Liver (tissue), 9 donors: ENCODE measurements around the gene HEG1. TPM values are rescaled to one million over a fixed set of nuclear protein-coding genes. Genes with fewer than 3 reads are reported as not detected.
"Not testable (repeated sequence)": the region's sequence is repeated elsewhere in the genome, so short reads cannot be mapped to it uniquely, and the experiment has no call there.

Experiments
- DNase-seq: peaks from one replicate; pipeline ENCODE4 v3.0.0-alpha.2; 2017; ENCODE audit warnings: low spot score
- H3K27ac ChIP-seq, 2 donors: one replicate each; pipeline ENCODE4 v1.7.0; 2013; ENCODE audit warnings: inconsistent platforms in 2 of 2, low read length in 2 of 2, control low read depth in 1 of 2, low read depth in 1 of 2, mild to moderate bottlenecking in 1 of 2
- H3K27me3 ChIP-seq, 4 donors: one replicate each; pipeline versions ENCODE4 v1.6.1 to v1.7.0; 2013; ENCODE audit warnings: low read length in 3 of 4, inconsistent platforms in 1 of 4, mild to moderate bottlenecking in 1 of 4, moderate library complexity in 1 of 4; ENCODE audit not compliant: control insufficient read depth in 4 of 4, insufficient read depth in 4 of 4
- H3K36me3 ChIP-seq, 4 donors: one replicate each; pipeline versions ENCODE4 v1.6.1 to v1.7.0; 2013; ENCODE audit warnings: low read length in 3 of 4, mild to moderate bottlenecking in 3 of 4, low read depth in 1 of 4, moderate library complexity in 1 of 4; ENCODE audit not compliant: control insufficient read depth in 4 of 4, insufficient read depth in 3 of 4
- H3K4me1 ChIP-seq, 4 donors: one replicate each; pipeline versions ENCODE4 v1.6.1 to v1.7.0; 2013; ENCODE audit warnings: low read length in 3 of 4, mild to moderate bottlenecking in 3 of 4, moderate library complexity in 1 of 4; ENCODE audit not compliant: control insufficient read depth in 4 of 4, insufficient read depth in 4 of 4
- H3K4me3 ChIP-seq, 3 donors: one replicate each; pipeline versions ENCODE4 v1.6.1 to v1.7.0; 2013; ENCODE audit warnings: low read length in 3 of 3, control low read depth in 1 of 3, low read depth in 1 of 3, mild to moderate bottlenecking in 1 of 3
- H3K9ac ChIP-seq, 2 donors: one replicate each; pipeline ENCODE4 v1.7.0; 2013; ENCODE audit warnings: low read length in 2 of 2, mild to moderate bottlenecking in 2 of 2, moderate library complexity in 2 of 2, control low read depth in 1 of 2, low read depth in 1 of 2
- H3K9me3 ChIP-seq, 4 donors: one replicate each; pipeline versions ENCODE4 v1.6.1 to v1.7.0; 2013; ENCODE audit warnings: low read length in 3 of 4; ENCODE audit not compliant: control insufficient read depth in 4 of 4
- EGR1 ChIP-seq, 2 donors: IDR thresholded peaks; 2 replicates each; pipeline ENCODE4 v1.6.1; 2016 to 2018; ENCODE audit warnings: antibody characterized with exemption in 2 of 2, low read depth in 2 of 2
- FOXA2 ChIP-seq: IDR thresholded peaks from 2 replicates; pipeline ENCODE4 v1.6.1; 2016; ENCODE audit warnings: antibody characterized with exemption
- HNF4G ChIP-seq: IDR thresholded peaks from 2 replicates; pipeline ENCODE4 v1.6.1; 2016; ENCODE audit warnings: antibody characterized with exemption
- RAD21 ChIP-seq, 2 donors: IDR thresholded peaks; 2 replicates each; pipeline ENCODE4 v1.6.1; 2016; ENCODE audit warnings: antibody characterized with exemption in 2 of 2, mild to moderate bottlenecking in 2 of 2
- RXRA ChIP-seq, 2 donors: IDR thresholded peaks; 2 replicates each; pipeline ENCODE4 v1.6.1; 2017 to 2018; ENCODE audit warnings: antibody characterized with exemption in 2 of 2, mild to moderate bottlenecking in 1 of 2
- SP1 ChIP-seq: IDR thresholded peaks from 2 replicates; pipeline ENCODE4 v1.6.1; 2018; ENCODE audit warnings: antibody characterized with exemption, mild to moderate bottlenecking
- TAF1 ChIP-seq: conservative IDR thresholded peaks from 2 replicates; pipeline ENCODE4 v1.6.1; 2016; ENCODE audit warnings: antibody characterized with exemption, mild to moderate bottlenecking
- YY1 ChIP-seq: IDR thresholded peaks from 2 replicates; pipeline ENCODE4 v1.6.1; 2016; ENCODE audit warnings: antibody characterized with exemption, mild to moderate bottlenecking
- WGBS: extraction: QIAGEN DNeasy Blood & Tissue Kit; methylation state at CpG from one replicate; pipeline ENCODE4 v1.1.7; 2013; 5-methylcytosine and 5-hydroxymethylcytosine counted together
- polyA plus RNA-seq, 2 donors: library from polyadenylated mRNA; stranded (reverse) in 1 of 2; unstranded in 1 of 2; fragments of 200-250 nt in 1 of 2; fragments of >200 nt in 1 of 2; fragmentation: Nextera tagmentation in 1 of 2; extraction: Ambion mirVana in 1 of 2; gene quantifications; one replicate each; pipeline versions ENCODE4 v1.2.1 to v1.2.3, GENCODE V29; 2013 to 2015
- total RNA-seq, 2 donors: library from RNA; depleted of rRNA; stranded (reverse); fragments of >200 nt; gene quantifications; one replicate each; pipeline ENCODE4 v1.2.3, GENCODE V29; 2014
- TF ChIP-seq, protein P1 (sequence below): IDR thresholded peaks from 2 replicates; pipeline ENCODE4 v1.6.1; 2016; ENCODE audit warnings: antibody characterized with exemption
- TF ChIP-seq, protein P2 (sequence below): fragments of 150-350 bp; IDR thresholded peaks from 2 replicates; pipeline ENCODE4 v1.5.1; 2017; ENCODE audit warnings: improper control_type of control experiment, low read depth, low read length; ENCODE audit not compliant: missing input control
- TF ChIP-seq, protein P3 (sequence below): IDR thresholded peaks from 2 replicates; pipeline ENCODE4 v1.6.1; 2016; ENCODE audit warnings: antibody characterized with exemption
- TF ChIP-seq, protein P4 (sequence below): IDR thresholded peaks from 2 replicates; pipeline ENCODE4 v1.6.1; 2016; ENCODE audit warnings: antibody characterized with exemption, mild to moderate bottlenecking
- donor health status: healthy.
- donor health status: healthy.
- donor health status: healthy.
- donor health status: healthy.
- donor health status: healthy.

Gene HEG1
- total and polyA plus RNA-seq, 4 donors, result 1.4 to 16.0 (median 5.3) TPM

DNA sequence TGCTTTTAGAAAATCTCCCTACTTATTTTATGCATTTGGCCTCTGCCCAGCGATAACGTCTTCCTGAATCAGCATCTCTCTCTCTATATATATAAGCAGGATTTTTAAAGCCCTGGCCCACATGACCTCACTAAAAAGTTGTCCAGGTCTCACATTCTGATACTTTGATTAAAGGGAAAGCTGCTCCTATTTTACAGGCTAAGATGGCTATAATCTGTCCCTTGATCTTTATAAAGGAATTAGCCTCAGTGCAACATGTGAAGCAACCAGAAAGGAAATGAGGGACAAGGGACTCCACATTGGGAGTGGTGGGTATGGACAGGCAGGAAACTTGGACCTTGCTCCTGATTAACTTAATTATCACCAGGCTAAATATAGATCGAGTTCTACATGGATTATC is 95.7 kb downstream of the HEG1 start:
- Histone ChIP-seq H3K27me3 (no peaks in the 10 kb centered on the region), H3K4me3 (no peak overlapping the region), H3K9ac (no peak overlapping the region), H3K9me3 (no peaks in the 10 kb centered on the region), H3K36me3 (no peaks in the 10 kb centered on the region), H3K4me1 (no peaks in the 10 kb centered on the region), H3K27ac (no peak overlapping the region)
- WGBS, result 67% methylated on average over 3 of the region's 3 CpGs
- TF ChIP-seq YY1 (no peak), RAD21 (IDR thresholded peaks at IDR 0.05) (no peak), RXRA (IDR thresholded peaks at IDR 0.05) (no peak), TAF1 (no peak), SP1 (no peak), HNF4G (no peak), EGR1 (IDR thresholded peaks at IDR 0.05; ENCODE audit: low read depth in 2 of 2) (no peak), FOXA2 (no peak)
- TF ChIP-seq, protein P1, sequence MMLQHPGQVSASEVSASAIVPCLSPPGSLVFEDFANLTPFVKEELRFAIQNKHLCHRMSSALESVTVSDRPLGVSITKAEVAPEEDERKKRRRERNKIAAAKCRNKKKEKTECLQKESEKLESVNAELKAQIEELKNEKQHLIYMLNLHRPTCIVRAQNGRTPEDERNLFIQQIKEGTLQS, result no peak
- TF ChIP-seq, protein P2, sequence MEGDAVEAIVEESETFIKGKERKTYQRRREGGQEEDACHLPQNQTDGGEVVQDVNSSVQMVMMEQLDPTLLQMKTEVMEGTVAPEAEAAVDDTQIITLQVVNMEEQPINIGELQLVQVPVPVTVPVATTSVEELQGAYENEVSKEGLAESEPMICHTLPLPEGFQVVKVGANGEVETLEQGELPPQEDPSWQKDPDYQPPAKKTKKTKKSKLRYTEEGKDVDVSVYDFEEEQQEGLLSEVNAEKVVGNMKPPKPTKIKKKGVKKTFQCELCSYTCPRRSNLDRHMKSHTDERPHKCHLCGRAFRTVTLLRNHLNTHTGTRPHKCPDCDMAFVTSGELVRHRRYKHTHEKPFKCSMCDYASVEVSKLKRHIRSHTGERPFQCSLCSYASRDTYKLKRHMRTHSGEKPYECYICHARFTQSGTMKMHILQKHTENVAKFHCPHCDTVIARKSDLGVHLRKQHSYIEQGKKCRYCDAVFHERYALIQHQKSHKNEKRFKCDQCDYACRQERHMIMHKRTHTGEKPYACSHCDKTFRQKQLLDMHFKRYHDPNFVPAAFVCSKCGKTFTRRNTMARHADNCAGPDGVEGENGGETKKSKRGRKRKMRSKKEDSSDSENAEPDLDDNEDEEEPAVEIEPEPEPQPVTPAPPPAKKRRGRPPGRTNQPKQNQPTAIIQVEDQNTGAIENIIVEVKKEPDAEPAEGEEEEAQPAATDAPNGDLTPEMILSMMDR, result no peak
- TF ChIP-seq, protein P3, sequence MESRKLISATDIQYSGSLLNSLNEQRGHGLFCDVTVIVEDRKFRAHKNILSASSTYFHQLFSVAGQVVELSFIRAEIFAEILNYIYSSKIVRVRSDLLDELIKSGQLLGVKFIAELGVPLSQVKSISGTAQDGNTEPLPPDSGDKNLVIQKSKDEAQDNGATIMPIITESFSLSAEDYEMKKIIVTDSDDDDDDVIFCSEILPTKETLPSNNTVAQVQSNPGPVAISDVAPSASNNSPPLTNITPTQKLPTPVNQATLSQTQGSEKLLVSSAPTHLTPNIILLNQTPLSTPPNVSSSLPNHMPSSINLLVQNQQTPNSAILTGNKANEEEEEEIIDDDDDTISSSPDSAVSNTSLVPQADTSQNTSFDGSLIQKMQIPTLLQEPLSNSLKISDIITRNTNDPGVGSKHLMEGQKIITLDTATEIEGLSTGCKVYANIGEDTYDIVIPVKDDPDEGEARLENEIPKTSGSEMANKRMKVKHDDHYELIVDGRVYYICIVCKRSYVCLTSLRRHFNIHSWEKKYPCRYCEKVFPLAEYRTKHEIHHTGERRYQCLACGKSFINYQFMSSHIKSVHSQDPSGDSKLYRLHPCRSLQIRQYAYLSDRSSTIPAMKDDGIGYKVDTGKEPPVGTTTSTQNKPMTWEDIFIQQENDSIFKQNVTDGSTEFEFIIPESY, result no peak
- TF ChIP-seq, protein P4, sequence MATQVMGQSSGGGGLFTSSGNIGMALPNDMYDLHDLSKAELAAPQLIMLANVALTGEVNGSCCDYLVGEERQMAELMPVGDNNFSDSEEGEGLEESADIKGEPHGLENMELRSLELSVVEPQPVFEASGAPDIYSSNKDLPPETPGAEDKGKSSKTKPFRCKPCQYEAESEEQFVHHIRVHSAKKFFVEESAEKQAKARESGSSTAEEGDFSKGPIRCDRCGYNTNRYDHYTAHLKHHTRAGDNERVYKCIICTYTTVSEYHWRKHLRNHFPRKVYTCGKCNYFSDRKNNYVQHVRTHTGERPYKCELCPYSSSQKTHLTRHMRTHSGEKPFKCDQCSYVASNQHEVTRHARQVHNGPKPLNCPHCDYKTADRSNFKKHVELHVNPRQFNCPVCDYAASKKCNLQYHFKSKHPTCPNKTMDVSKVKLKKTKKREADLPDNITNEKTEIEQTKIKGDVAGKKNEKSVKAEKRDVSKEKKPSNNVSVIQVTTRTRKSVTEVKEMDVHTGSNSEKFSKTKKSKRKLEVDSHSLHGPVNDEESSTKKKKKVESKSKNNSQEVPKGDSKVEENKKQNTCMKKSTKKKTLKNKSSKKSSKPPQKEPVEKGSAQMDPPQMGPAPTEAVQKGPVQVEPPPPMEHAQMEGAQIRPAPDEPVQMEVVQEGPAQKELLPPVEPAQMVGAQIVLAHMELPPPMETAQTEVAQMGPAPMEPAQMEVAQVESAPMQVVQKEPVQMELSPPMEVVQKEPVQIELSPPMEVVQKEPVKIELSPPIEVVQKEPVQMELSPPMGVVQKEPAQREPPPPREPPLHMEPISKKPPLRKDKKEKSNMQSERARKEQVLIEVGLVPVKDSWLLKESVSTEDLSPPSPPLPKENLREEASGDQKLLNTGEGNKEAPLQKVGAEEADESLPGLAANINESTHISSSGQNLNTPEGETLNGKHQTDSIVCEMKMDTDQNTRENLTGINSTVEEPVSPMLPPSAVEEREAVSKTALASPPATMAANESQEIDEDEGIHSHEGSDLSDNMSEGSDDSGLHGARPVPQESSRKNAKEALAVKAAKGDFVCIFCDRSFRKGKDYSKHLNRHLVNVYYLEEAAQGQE, result no peak
- no peak for DNase-seq

DNA sequence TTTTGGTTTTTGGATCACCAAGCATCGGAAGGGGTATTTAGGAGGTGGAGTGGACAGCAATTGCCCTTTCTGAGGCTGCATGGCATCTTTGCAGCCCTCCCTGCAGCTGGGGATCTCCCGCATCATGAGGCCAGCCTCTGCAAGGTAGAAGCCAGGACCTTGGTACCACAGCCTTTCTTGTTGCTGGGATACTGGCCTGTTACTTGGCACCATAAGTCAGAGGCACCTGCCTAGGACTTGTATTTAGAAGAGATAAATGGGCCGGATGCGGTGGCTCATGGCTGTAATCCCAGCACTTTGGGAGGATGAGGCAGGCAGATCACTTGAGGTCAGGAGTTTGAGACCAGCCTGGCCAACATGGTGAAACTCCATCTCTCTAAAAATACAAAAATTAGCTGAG is 97.8 kb downstream of the HEG1 start:
- H3K4me1 ChIP-seq, H3K9ac ChIP-seq, H3K9me3 ChIP-seq, DNase-seq, H3K27ac ChIP-seq, H3K36me3 ChIP-seq, H3K27me3 ChIP-seq, H3K4me3 ChIP-seq: not testable (repeated sequence)
- 89% methylated on average over 4 of the region's 4 CpGs for WGBS
